Heart right ventricle (tissue), 16 donors: ENCODE data around the gene MCM5. TPM values are rescaled to one million over a fixed set of nuclear protein-coding genes. Genes with fewer than 3 reads are reported as not detected.
"Not testable (repeated sequence)": the region's sequence is repeated elsewhere in the genome, so short reads cannot be mapped to it uniquely, and the experiment has no call there.

Experiments
- ATAC-seq, 8 donors: fragments of 200-7000 bp; cut with Tn5 transposase; one replicate each; pipeline ENCODE4 v1.9.1; 2020; ENCODE audit warnings: mild to moderate bottlenecking in 8 of 8, moderate library complexity in 8 of 8, moderate number of reproducible peaks in 1 of 8
- DNase-seq, 2 donors: peaks; one replicate each; pipeline ENCODE4 v3.0.0-alpha.2; 2020
- H3K27ac ChIP-seq, 10 donors: fragments of 200-600 bp; sonication (generic) in 2 of 10; one replicate each; pipeline versions ENCODE4 v1.5.0 to v1.8.0; 2020 to 2022; ENCODE audit warnings: mild to moderate bottlenecking in 3 of 10
- H3K27me3 ChIP-seq, 7 donors: fragments of 200-600 bp; one replicate each; pipeline ENCODE4 v1.8.0; 2021 to 2022; ENCODE audit warnings: mild to moderate bottlenecking in 2 of 7
- H3K36me3 ChIP-seq, 9 donors: fragments of 200-600 bp; sonication (generic) in 1 of 9; one replicate each; pipeline versions ENCODE4 v1.5.0 to v1.8.0; 2020 to 2022; ENCODE audit warnings: mild to moderate bottlenecking in 2 of 9
- H3K4me1 ChIP-seq, 9 donors: fragments of 200-600 bp; sonication (generic) in 1 of 9; one replicate each; pipeline versions ENCODE4 v1.5.0 to v1.8.0; 2020 to 2022; ENCODE audit warnings: mild to moderate bottlenecking in 4 of 9
- H3K4me3 ChIP-seq, 10 donors: fragments of 200-600 bp; sonication (generic) in 2 of 10; one replicate each; pipeline versions ENCODE4 v1.5.0 to v1.8.0; 2020 to 2022; ENCODE audit warnings: mild to moderate bottlenecking in 7 of 10, moderate library complexity in 2 of 10
- H3K9me3 ChIP-seq, 11 donors: fragments of 200-600 bp in 10 of 11; sonication (generic) in 2 of 11; one replicate each; pipeline versions ENCODE4 v1.5.0 to v1.8.0; 2013 to 2022; ENCODE audit warnings: mild to moderate bottlenecking in 2 of 11, control low read depth in 1 of 11, moderate library complexity in 1 of 11
- WGBS, 2 donors: extraction: QIAGEN DNeasy Blood & Tissue Kit; methylation state at CpG; one replicate each; pipeline ENCODE4 v1.1.7; 2013; ENCODE audit warnings: inconsistent platforms in 1 of 2; 5-methylcytosine and 5-hydroxymethylcytosine counted together
- intact Hi-C, 10 donors: fragments of 100-400 bp; cut with DNase I; formaldehyde crosslinking; loops; one replicate each; pipeline versions ENCODE4 v1.11.1 to v1.14.2; 2022
- polyA plus RNA-seq, 2 donors: library from polyadenylated mRNA; stranded (reverse); fragments of 200-250 nt; gene quantifications; one replicate each; pipeline ENCODE4 v1.2.3, GENCODE V29; 2013
- total RNA-seq, 10 donors: library from RNA; stranded (reverse); fragmentation: NEBNext Ultra II Directional in 3 of 10; extraction: Animal tissue kit (Norgen Biotek cat#: 25700) in 3 of 10; gene quantifications; one replicate each; pipeline versions ENCODE4 v1.2.1 to v1.2.4, GENCODE V29; 2021 to 2023
- TF ChIP-seq, protein P1 (sequence below), 9 donors: fragments of 200-600 bp; sonication (generic) in 2 of 9; IDR thresholded peaks; one replicate each; pipeline versions ENCODE4 v1.5.0 to v1.8.0; 2021 to 2022; ENCODE audit warnings: antibody characterized with exemption in 9 of 9, mild to moderate bottlenecking in 5 of 9, moderate library complexity in 1 of 9
- donor health status: Arrhythmogenic right ventricular cardiomyopathy.
- donor health status: ischemic (EF 13 %, LVEDD 7.1; RV severe dilation, severe dysfunction).
- donor health status: healthy with polysubstance abuse.
- donor health status: DM: no; HTN: yes; CAD: no.
- donor health status: DM: no; HTN: no; CAD: no.
- donor health status: ischemic (EF 25% LVEDD 6.9; RV normal size, moderate dysfunction).
- donor health status: ischemic (EF 25% LVEDD 5.7; RV mildly dilated, moderate dysfunction).
- donor health status: healthy.
- donor health status: DM: yes; HTN: yes; CAD: no.
- donor health status: Ischemic cardiomyopathy.
- donor health status: ischemic (EF 35%, LVEDD 5.7; RV mildly dilated, moderate dysfunction).
- donor health status: nonischemic (EF 11% LVEDD 7.7; RV severe dilation, severe dysfunction).
- donor health status: DM: yes; HTN: yes; CAD: no.
- donor health status: PGD.
- donor health status: ischemic (EF 29% LVEDD 5.4; RV normal size, mild dysfunction).
- donor health status: nonischemic (EF 23%, LVEDD 6.1; RV moderate dilation, normal function).

MCM5 gene
- total and polyA plus RNA-seq, 12 donors, result 5.7 to 21.4 (median 11.2) TPM

DNA sequence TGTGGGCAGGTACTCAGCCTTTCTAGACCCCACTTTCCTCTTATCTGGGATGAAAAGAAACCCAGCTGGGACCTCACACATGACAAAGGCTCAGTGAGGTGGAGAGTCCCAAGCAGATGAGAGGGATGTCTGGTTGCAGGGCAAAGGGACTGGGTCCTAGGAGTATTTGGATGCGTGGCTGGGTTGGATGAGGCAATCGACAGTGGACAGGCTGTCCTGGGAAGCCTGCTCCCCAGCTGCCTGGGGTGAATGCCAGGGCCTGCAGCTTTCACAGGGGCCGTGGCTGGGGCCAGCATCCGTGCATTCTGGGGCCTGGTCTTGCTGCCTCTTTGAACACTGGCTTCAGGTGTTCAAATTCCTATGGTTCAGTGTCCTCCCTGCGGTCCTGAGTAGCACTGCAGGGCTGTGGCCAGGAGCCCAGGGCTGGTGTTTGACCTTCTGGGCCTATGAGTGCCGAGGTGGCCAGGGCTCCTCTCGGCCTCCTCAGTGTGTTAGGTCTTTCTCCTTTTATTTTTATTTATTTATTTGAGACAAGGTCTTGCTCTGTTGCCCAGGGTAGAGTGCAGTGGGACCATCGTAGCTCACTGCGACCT is 65.3 kb downstream of the MCM5 start:
- Histone ChIP-seq H3K36me3 (no peaks in the 10 kb centered on the region), H3K4me1 (peaks cover 6 to 22% (median 17%) of the 10 kb centered on the region in 9 donors), H3K9me3 (no peaks in the 10 kb centered on the region), H3K27ac (no peak overlapping the region), H3K27me3 (no peaks in the 10 kb centered on the region), H3K4me3 (no peak overlapping the region)
- intact Hi-C loops, result loop anchor here in 1 of 10 donors (5.0 to 10.0 kb wide), 2 partner anchors 72 to 120 kb away; no protein-coding TSS in a partner anchor
- 86 to 90% methylated on average over 9 of the region's 9 CpGs for WGBS, 2 donors
- peak in 1 of 2 donors; percentile 59 for DNase-seq
- peak in 1 of 8 donors; percentile 56 for ATAC-seq
- TF ChIP-seq, protein P1, sequence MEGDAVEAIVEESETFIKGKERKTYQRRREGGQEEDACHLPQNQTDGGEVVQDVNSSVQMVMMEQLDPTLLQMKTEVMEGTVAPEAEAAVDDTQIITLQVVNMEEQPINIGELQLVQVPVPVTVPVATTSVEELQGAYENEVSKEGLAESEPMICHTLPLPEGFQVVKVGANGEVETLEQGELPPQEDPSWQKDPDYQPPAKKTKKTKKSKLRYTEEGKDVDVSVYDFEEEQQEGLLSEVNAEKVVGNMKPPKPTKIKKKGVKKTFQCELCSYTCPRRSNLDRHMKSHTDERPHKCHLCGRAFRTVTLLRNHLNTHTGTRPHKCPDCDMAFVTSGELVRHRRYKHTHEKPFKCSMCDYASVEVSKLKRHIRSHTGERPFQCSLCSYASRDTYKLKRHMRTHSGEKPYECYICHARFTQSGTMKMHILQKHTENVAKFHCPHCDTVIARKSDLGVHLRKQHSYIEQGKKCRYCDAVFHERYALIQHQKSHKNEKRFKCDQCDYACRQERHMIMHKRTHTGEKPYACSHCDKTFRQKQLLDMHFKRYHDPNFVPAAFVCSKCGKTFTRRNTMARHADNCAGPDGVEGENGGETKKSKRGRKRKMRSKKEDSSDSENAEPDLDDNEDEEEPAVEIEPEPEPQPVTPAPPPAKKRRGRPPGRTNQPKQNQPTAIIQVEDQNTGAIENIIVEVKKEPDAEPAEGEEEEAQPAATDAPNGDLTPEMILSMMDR (IDR thresholded peaks at IDR 0.05), result no peak

DNA sequence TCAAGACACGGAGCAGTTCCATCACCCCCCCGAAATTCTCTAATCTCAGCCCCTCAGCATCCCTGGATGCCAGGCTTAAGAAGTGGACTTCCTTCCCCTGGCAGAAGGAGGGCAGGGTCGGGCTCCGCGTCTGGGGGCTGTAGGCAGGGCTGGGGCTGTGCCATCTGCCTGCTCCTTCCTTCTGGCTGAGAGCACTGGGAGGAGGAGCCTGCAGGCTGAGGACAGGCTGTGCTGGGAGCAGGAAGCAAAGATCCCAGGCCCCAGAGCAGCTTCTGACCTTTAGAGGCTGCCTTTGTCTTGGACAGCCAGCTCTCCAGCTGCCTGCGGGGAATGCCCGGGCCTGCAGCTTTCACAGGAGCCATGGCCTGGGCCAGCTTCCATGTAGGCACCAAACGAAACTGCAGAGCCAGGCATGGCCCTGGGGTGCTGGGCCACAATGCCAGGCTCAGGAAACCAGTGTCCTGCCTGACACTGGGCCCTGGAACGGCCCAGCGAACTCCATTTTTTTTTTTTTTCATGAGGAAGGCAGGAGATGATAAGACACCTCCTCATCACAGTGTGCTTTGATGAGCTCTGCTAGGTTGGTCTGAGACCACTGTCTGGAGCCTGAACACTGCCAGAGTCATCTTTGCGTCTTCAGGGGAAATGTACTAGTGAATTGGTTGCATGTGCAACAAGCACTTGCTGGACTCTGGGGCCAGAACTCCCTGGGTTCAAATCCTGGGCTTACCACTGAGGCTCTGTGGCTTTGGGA is 67.9 kb downstream of the MCM5 start:
- 21 to 39% methylated on average over 11 of the region's 11 CpGs for WGBS, 2 donors
- H3K36me3 ChIP-seq, result no peaks in the 10 kb centered on the region
- ATAC-seq (peak; percentile 89 to 98 (median 96)), DNase-seq (peak; percentile 75 to 82)
- H3K4me3 ChIP-seq, result no peak overlapping the region
- TF ChIP-seq, protein P1 (IDR thresholded peaks at IDR 0.05), result no peak
- H3K27ac ChIP-seq, result peak overlapping the region; percentile 58 to 86 (median 75)
- H3K27me3 ChIP-seq, result no peaks in the 10 kb centered on the region
- H3K4me1 ChIP-seq, result peaks cover 6 to 22% (median 17%) of the 10 kb centered on the region in 9 donors
- H3K9me3 ChIP-seq, result peaks cover 0 to 6% (median 0%) of the 10 kb centered on the region in 11 donors
- intact Hi-C loops, result loop anchor here in 1 of 10 donors (5.0 to 10.0 kb wide), 2 partner anchors 69 to 117 kb away; no protein-coding TSS in a partner anchor

DNA sequence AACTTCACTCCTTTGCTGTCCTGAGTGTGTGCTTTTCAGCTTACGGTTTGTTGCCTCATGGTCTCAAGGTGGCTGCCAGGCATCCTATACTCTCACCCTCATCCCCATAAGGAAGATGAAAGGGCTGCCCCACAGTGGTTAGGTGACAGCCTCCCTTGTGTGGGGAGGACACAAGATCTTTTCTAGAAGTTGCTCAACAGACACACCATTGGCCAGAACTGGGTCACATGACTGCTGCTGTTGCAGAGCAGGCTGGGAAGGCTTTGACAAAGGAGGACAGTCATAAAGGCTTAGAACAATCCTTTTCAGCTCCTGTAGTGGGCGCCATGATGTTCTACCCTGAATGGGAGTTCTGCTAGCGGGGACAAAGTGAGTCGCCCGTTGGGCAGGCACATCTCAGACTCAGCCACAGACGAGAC is 71.0 kb downstream of the MCM5 start:
- TF ChIP-seq, protein P1 (IDR thresholded peaks at IDR 0.05), result no peak
- DNase-seq, result no peak
- Histone ChIP-seq H3K27me3 (no peaks in the 10 kb centered on the region), H3K4me3 (no peak overlapping the region), H3K36me3 (no peaks in the 10 kb centered on the region), H3K27ac (no peak overlapping the region), H3K9me3 (peaks cover 0 to 6% (median 0%) of the 10 kb centered on the region in 11 donors), H3K4me1 (peaks cover 6 to 22% (median 17%) of the 10 kb centered on the region in 9 donors)
- intact Hi-C loops, result loop anchor here in 1 of 10 donors (10.0 kb wide), 1 partner anchor 64 kb away; no protein-coding TSS in a partner anchor
- WGBS, 2 donors, result 94 to 95% methylated on average over 6 of the region's 6 CpGs
- no peak for ATAC-seq

DNA sequence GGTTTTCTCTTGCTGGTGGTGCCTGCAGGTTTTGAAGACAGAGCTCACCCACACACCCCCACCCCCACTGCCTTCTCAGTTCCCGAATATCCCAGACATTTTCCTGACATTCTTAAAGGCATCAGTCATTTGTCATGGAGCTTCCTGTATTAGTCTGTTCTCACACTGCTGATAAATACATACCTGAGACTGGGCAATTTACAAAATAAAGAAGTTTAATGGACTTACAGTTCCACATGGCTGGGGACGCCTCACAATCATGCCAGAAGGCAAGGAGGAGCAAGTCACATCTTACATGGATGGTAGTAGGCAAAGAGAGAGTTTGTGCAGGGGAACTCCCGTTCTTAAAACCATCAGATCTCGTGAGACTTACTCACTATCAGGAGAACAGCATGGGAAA is 71.6 kb downstream of the MCM5 start:
- H3K4me1 ChIP-seq, result peaks cover 6 to 22% (median 17%) of the 10 kb centered on the region in 9 donors
- not testable (repeated sequence) for DNase-seq, H3K27ac ChIP-seq, H3K9me3 ChIP-seq, H3K4me3 ChIP-seq, ATAC-seq, H3K27me3 ChIP-seq, H3K36me3 ChIP-seq
- intact Hi-C loops, result loop anchor here in 1 of 10 donors (10.0 kb wide), 1 partner anchor 63 kb away; no protein-coding TSS in a partner anchor
- WGBS, 2 donors, result 76 to 83% methylated on average over 4 of the region's 4 CpGs
